HepG2 (cell line): ENCODE measurements around the gene PRRT1B. TPM values are rescaled to one million over a fixed set of nuclear protein-coding genes. Genes with fewer than 3 reads are reported as not detected.
A peak's percentile ranks its signal among the peaks of the same experiment; 100 is the strongest.

Source experiments
- ARID5B ChIP-seq: IDR thresholded peaks from 2 replicates; pipeline ENCODE4 v1.4.0; 2020; ENCODE audit warnings: mild to moderate bottlenecking, missing genetic modification reagents
- ATF6 ChIP-seq: sonication (generic); formaldehyde crosslinking; conservative IDR thresholded peaks from 2 replicates; pipeline ENCODE4 v1.4.0; 2020; ENCODE audit warnings: missing genetic modification reagents
- FOXO1 ChIP-seq: sonication (generic); formaldehyde crosslinking; IDR thresholded peaks from 2 replicates; pipeline ENCODE4 v1.4.0; 2020; ENCODE audit warnings: missing genetic modification reagents
- GMEB1 ChIP-seq: sonication (generic); formaldehyde crosslinking; IDR thresholded peaks from 2 replicates; pipeline ENCODE4 v1.5.1; 2020; ENCODE audit warnings: missing genetic modification reagents, mild to moderate bottlenecking, borderline replicate concordance
- HDAC6 ChIP-seq: fragments of 200-600 bp; sonication (generic); IDR thresholded peaks from 2 replicates; pipeline ENCODE4 v1.7.0; 2017; ENCODE audit warnings: mild to moderate bottlenecking, antibody characterized with exemption, low read length, low read depth
- HMG20B ChIP-seq: conservative IDR thresholded peaks from 2 replicates; pipeline ENCODE4 v1.6.1; 2016; ENCODE audit warnings: missing genetic modification reagents, missing compliant biosample characterization
- KLF11 ChIP-seq: IDR thresholded peaks from 2 replicates; pipeline ENCODE4 v1.6.1; 2016; ENCODE audit warnings: missing compliant biosample characterization
- MBNL3 ChIP-seq: fragments of 250-450 bp; sonication (Bioruptor Pico); conservative IDR thresholded peaks from 2 replicates; pipeline ENCODE4 v1.8.0; 2022; ENCODE audit warnings: mild to moderate bottlenecking, inconsistent platforms
- PREB ChIP-seq: sonication (generic); formaldehyde crosslinking; IDR thresholded peaks from 2 replicates; pipeline ENCODE4 v1.4.0; 2020; ENCODE audit warnings: missing genetic modification reagents
- RBM22 ChIP-seq: fragments of 200-400 bp; formaldehyde crosslinking; optimal IDR thresholded peaks from 2 replicates; pipeline ENCODE3; 2017; ENCODE audit warnings: mild to moderate bottlenecking, low read length, moderate library complexity
- RXRA ChIP-seq: sonication (generic); formaldehyde crosslinking; IDR thresholded peaks from 2 replicates; pipeline ENCODE4 v1.5.1; 2020; ENCODE audit warnings: missing genetic modification reagents
- SALL1 ChIP-seq: sonication (generic); formaldehyde crosslinking; IDR thresholded peaks from 2 replicates; pipeline ENCODE4 v1.8.0; 2022; ENCODE audit warnings: mild to moderate bottlenecking, missing genetic modification reagents
- SATB2 ChIP-seq: sonication (generic); formaldehyde crosslinking; IDR thresholded peaks from 2 replicates; pipeline ENCODE4 v1.5.0; 2020; ENCODE audit warnings: missing genetic modification reagents
- TBP ChIP-seq: sonication (generic); formaldehyde crosslinking; IDR thresholded peaks from 2 replicates; pipeline ENCODE4 v1.5.0; 2020; ENCODE audit warnings: missing genetic modification reagents
- ZFY ChIP-seq: sonication (generic); formaldehyde crosslinking; IDR thresholded peaks from 2 replicates; pipeline ENCODE4 v1.4.0; 2020; ENCODE audit warnings: missing genetic modification reagents
- ZMYM2 ChIP-seq: sonication (generic); formaldehyde crosslinking; IDR thresholded peaks from 2 replicates; pipeline ENCODE4 v1.8.0; 2022; ENCODE audit warnings: mild to moderate bottlenecking, missing genetic modification reagents
- ZNF691 ChIP-seq: sonication (generic); formaldehyde crosslinking; IDR thresholded peaks from 2 replicates; pipeline ENCODE4 v1.4.0; 2020; ENCODE audit warnings: missing genetic modification reagents, low read depth, mild to moderate bottlenecking, borderline replicate concordance
- ZNF780A ChIP-seq: sonication (generic); formaldehyde crosslinking; IDR thresholded peaks from 2 replicates; pipeline ENCODE4 v1.8.0; 2022; ENCODE audit warnings: mild to moderate bottlenecking, missing genetic modification reagents, moderate library complexity
- ZNF782 ChIP-seq: sonication (generic); formaldehyde crosslinking; IDR thresholded peaks from 2 replicates; pipeline ENCODE4 v1.4.0; 2020; ENCODE audit warnings: missing genetic modification reagents, mild to moderate bottlenecking, borderline replicate concordance
- ZZZ3 ChIP-seq: sonication (generic); formaldehyde crosslinking; IDR thresholded peaks from 2 replicates; pipeline ENCODE4 v1.4.0; 2020; ENCODE audit warnings: missing genetic modification reagents, mild to moderate bottlenecking, borderline replicate concordance
- polyA plus RNA-seq, 8 experiments: library from polyadenylated mRNA; depleted of rRNA in 3 of 8; stranded (reverse) in 7 of 8; unstranded in 1 of 8; fragments of >200 nt; fragmentation: Illumina TruSeq in 4 of 8; extraction: Trizol in 4 of 8; gene quantifications; 2 replicates each; pipeline versions ENCODE4 v1.2.1 to v1.2.3, GENCODE V29; 2011 to 2016; ENCODE audit warnings: low read depth in 4 of 8, missing spikeins in 1 of 8, mixed read lengths in 1 of 8; ENCODE audit not compliant: insufficient read depth in 1 of 8
- total RNA-seq, 5 experiments: library from RNA; depleted of rRNA; stranded (reverse); fragments of >200 nt; fragmentation: Illumina TruSeq; extraction: Trizol; gene quantifications; 2 replicates each; pipeline ENCODE4 v1.2.3, GENCODE V29; 2016; ENCODE audit warnings: low read depth in 1 of 5

The PRRT1B gene
- total and polyA plus RNA-seq, 2 of the 13 experiments (the other 11 are each of a cell fraction or from before 2014, with no cell fraction given) = not detected

- TF ChIP-seq FOXO1 (CRISPR knock-in tag) (peak; percentile 95), ATF6 (CRISPR knock-in tag) (no peak), TBP (CRISPR knock-in tag) (no peak), HDAC6 (no peak), PREB (no peak), ZNF691 (CRISPR knock-in tag) (peak; percentile 83), RXRA (CRISPR knock-in tag) (peak; percentile 75), ZNF780A (CRISPR knock-in tag) (0 out of 2 replicates have a peak, but pooled peaks have one; percentile 44), SALL1 (CRISPR knock-in tag) (peak; percentile 87), RBM22 (no peak), ZMYM2 (no peak), ARID5B (peak; percentile 87), ZFY (CRISPR knock-in tag) (peak; percentile 41; the same call in 1 of the 2 replicates), KLF11 (CRISPR knock-in tag) (no peak), HMG20B (CRISPR knock-in tag) (0 out of 2 replicates have a peak, but pooled peaks have one; percentile 31), MBNL3 (CRISPR knock-in tag) (no peak), GMEB1 (CRISPR knock-in tag) (peak; percentile 35; the same call in 1 of the 2 replicates), ZZZ3 (no peak), SATB2 (CRISPR knock-in tag) (no peak), ZNF782 (CRISPR knock-in tag) (peak; percentile 68; the same call in 1 of the 2 replicates)
These were observed at the start of gene PRRT1B (continued) for GRCh38 chr9:131545003-131545785.
